GM18873 (cell line): ENCODE data around the gene IQCE.

Experiments
- ATAC-seq: cut with Tn5 transposase; IDR thresholded peaks from one replicate; pipeline ENCODE4 v1.9.1; 2021; ENCODE audit warnings: mild to moderate bottlenecking, moderate library complexity, moderate number of reproducible peaks; ENCODE audit not compliant: unreplicated experiment, low FRiP score

Gene IQCE

DNA sequence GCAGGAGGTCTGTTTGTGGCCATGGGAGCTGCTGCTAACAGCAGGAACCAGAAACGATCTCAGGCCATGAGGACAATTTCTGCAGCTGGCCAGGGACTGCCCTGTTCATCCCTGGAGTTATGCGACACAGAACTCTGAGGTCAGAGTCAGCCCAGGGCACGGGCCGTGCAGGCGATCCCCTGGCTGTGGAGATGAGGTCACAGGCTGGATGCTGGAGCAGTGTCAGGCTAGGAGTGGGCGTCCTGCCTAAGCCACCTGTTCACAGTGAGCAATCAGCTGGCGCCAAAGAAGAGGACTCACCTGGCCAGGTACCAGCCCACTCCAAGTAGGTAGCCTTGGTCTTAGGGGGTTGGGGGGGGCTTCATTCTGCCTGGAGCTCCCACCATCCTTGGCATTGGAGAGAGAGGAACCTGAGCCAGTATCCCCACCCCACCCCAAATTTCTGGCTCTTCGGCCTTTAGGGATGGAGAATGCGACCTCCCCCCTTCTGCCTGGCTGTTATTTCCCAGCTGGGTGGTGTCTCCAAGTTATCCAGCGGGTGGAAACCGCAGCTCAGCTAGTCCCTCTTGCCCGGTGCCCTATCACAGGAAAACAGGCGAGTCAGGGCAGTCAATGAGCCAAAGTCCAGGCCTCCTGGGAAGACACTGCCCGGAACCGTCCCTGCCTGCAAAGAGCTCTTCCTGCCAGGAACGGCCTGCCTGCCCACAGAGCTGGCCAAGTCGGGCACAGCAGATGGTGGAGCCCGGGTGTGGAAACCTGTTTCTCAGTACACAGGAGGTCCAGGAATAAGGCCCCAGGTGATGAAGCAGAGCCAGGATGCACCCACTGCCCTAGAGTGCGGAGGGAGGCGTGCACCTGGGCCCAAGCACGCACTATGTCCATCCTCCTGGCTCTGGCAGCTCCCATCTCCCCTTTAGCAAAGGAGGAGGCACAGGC, 71.2 kb downstream of the IQCE start:
- ATAC-seq, result no peak

DNA sequence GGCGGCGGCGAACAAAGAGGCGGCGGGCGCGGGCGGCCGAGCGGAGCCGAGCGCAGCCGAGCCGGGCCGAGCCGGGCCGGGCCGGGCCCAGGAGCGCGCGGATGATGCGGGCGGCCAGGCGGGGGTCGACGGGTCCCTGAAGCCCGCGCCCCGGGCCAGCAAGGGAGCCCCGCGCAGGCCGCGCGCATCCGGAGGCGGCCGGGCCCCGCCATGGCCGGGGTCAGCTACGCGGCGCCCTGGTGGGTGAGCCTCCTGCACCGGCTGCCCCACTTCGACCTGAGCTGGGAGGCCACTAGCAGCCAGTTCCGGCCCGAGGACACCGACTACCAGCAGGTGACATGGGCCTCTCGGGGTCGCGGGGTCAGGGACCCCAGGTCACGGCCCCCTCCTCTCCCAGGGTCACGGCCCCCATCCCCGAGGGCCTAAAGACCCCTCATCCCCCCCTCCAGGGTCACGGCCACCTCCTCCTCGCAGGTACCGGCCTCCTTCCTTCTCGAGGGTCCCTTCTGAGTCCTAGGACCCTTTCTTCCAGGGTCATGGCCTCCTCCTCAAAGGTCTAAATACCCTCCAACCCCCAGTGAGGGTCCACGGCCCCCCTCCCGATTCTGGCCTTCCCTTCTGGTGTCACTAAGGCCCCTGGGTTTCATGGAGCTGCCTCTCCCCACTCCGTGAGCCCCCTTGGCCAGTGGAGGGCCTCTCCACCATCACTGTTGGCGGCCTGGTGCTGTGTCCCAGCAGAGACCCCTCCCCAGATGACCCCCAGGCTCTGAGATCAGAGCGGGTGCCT, 73.4 kb downstream of the IQCE start, which contains the start of gene TTYH3:
TTYH3 (plus strand) TSS at position 41 of the 787 bp plus-strand sequence; CDS start at position 211, 170 bp downstream.
- ATAC-seq, result peak; percentile 3

DNA sequence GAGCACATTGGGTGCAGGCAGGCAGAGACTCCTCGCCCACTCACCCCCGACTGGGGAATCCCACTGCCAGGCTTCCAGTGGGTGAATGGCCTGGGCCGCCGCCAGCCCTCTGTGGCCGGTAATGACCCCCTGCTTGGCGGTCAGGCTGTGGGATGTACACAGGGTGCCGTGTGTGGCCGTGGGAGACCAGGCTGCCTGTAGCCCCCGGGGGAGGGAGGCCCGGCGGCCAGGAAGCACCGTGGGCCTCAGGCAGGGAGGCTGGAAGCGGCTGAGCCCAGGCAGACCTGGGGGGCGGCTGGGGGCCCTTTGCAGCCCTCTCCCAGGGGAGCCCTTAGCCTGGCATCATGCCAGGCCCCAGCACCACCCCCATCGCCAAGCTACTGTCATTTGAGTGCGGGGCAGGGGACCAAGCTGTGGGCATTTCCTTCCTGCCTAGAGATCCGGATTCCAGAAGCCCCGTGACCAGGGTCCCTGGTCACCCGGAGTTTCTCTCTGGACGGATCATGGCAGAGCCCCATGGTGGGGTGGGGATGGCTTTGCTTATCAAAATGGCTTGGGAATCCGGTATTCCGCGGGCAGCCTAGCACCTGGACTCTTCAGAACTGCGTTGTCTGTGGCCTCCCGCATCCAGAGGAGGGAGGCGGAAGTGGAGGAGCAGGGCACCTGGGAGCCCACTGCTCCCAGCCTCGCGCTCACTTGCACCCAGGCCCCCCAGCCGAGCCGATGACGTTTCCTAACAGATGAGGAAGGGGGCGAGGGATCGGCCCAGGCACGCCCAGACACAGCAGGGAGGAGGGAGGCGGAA, 74.2 kb downstream of the IQCE start:
- ATAC-seq, result no peak

DNA sequence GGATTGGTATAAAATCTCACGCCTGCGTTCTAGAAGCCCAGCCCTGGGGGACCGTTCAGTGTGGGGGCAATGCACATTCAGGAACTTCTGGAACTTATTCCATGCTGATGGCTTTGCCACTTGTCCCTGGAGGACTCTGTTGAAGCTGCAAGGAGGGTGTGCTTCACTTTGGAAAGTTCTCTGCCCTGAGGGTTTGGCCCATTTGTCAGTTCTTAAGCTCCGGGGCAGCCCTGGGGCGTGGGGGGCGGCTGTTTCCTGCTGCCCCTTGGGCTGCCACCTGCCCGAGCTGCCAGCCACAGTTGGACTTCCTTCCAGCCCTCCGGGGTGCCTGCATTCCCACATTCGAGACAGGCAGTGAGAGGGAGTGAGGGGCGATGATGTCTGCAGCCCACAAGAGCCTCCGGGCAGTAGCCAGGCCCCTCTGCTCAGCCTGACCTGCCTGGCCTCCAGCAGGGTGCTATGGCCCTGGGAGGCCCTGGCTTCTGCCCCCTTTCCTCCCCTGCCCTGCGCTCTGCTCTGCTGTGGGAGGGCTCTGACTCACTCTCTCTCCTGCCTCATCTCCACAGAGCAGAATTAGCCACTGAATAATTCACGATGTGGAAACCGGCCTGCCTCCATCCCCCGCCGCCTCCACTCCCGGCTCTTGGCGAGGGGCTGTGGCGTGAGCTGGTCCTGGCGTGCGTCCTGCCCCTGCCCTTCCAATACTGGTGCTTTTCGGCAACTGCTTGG, 74.9 kb downstream of the IQCE start:
- no peak for ATAC-seq

DNA sequence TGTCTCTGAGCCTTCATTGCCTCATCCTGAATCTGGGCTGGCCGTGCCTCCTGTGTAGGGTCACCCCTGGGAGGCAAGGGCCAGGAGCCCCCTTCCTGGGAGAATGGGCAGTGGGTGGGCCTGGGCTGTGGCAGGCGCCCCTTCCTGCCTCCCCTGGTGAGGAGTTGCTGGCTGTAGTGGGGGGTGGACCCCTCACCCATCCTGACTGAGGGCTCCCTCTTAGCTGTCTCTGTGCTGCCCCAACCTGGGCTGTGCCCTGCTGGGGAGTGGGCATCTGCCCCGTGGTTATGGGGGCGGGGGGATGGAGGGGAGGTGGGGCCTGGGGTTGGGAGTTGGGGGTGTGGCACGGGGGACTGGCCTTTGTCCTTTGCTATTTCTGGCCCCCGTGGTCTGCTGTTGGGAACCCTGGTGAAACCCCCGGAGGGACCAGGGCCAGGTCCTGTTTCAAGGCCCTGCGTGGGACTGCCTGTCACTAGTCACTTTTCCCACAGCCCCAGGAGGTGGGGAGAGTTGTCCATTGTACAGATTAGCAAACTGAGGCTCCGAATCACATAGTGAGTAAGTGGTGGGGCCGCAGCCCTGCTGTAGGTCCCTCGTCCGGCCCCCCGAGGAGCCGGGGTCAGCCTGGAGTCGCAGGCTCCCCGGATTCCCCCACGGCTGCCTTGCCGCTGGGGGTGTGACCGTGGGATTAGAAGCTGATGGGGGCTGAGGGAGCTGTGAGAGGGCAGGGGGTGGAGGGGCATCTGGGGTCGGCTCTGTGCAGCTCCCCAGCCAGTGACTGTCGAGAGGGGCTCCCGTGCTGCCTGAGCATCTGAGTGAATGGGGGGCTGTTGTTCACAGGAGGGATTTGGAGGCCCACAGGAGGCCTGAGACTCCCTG, 75.7 kb downstream of the IQCE start:
- ATAC-seq, result no peak

DNA sequence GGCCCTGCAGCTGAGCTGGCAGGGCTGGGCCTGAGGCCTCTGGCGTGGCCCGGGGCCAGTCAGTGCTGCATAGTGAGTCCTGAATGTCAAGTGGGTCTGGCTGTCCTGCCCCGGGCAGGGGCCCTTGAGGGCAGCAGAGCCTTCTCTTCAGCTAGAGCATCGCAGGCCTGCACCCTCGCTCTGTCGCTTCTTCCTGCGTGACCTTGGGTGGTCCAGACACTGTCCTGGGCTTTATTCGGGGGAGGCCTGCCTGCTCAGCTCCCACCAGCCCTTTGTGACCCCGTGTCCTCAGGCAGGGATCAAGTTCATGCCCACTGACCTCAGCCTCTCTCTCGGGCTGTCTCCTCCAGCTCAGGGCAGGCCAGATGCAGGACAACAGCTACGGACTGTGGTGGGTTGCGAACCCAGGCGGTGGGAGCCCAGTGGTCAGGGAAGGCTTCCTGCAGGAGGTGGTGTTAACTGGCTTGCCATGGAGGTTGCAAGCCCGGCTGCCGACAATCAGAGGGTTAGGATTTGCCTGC, 76.4 kb downstream of the IQCE start:
- no peak for ATAC-seq

DNA sequence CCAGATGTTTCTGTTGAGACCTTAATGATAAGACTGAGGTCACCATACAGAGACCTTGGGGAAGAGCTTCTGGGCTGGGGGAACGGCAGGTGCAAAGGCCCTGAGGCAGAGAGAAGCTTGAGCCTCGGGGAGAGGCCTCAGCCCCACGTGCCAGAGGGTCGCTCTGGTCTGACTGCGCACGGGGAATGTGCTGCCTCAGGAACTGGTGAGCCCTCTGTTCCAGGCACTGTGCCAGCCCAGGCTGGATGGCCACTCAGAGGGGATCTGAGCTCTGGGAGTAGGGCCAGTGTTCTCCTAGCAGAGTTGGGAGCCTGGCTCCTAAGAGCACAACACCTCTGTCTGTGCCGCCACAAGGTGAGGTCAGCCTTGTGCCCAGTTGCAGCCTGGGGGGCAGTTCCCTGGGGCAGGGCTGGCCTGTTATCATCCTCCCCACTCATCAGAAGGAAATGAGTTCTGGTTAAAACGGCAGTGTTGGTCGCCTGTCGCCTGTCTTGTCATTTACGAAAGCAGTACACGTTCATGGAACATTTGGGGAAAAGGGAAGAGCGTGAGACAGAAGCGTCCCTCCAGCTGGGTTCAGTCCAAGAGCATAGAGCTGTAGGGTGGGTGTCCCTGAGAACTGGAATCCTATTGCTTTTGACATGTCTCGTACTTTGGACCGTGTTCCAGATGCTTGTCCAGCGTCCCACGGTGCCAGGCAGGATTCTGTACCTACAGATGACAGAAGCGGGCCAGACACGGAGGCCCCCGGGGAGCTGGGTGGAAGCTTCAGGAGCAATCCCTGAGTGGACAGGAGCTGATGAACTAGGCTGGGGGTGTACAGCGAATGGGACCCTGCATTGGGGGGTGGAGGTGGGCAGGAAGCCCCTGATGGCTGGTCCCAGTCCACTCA, 77.3 kb downstream of the IQCE start:
- no peak for ATAC-seq

DNA sequence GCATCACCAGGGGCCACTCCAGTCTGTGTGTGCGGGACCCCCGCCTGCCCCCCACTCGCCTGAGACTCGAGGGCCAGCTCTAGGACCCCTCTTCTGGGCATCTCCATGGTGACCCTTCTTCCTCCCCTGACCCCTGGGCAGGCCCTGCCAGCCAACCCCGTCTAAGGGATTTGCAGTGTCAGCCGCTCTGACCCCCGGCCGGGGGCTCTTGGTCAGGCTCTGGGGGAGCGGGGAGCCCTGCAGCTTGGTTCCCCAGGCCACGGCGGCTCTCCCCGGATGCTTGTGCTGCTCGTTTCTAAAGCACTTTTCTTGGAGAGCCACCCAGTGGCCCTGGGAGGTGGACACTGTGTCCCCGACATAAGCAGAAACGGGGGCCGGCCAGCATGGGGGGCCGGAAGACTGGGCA, 78.3 kb downstream of the IQCE start:
- no peak for ATAC-seq

DNA sequence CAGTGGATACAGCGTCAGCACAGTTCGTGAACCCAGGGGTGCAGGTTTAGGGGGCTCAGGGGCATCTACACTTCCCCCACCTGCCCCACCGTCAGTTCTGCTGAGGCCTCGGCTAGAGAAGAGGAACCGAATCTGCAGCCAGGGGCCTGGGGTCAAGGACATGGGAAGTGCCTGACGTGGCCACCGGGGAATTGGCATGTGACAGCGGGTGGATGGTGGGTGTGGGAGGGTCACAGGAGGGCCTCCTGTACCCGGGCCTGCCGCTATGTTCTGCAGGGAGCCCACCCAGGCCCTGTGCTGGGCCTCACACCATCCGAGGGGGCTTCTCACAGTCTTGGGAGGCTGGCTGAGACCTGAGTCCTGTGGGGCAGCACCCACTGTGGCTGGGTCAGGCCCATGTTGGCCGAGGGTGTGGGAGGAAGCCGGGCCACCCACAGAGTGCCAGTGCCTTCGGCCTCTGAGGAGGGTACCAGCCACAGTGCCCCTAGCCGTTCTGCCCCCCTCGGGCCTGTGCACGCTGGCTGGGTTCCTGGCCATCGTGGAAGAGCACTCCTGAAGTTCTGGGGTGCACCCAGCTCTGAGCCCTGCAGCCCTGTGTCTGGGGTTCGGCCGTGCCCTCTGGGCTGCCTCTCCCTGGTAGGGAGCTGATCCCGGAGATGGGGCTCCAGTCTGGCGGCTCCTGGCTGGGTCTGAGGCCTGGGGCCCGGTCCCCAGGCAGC, 78.9 kb downstream of the IQCE start:
- no peak for ATAC-seq

DNA sequence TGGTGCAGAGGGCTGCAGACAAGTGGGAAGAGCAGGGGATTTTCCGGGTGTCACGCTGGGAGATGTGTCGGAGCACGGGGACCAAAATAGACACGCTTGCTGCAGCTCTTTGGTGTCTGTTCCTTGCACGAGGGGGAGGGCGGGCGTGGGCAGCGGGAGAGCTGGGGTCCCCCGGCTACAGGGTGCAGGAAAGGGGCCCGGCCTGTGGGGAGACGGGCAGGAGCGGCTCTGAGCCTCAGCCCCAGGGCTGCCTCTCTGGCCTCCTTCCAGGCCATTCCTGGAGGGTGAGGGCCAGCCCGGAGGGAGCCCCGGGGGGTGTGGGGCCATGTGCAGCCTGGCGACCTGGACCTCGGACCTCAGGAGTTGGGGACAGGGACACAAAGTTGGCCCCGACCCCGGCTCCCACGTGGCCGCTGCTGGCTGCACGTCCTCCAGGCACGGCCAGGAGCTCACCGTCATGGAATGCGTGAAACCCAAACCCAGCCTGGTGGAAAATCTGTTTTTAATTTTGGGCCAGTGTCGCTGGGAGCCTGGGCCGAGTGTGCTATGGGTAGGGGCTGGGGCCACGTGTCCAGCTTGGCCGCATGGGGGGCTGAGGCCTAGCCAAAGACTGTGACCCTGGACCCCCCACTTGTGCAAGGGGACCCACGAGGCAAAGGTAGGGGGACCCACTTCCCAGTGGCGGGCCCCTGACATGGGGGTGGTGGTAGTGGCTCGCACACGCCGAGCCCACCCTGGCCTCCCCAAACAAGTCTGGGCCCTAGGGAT, 79.6 kb downstream of the IQCE start:
- no peak for ATAC-seq

DNA sequence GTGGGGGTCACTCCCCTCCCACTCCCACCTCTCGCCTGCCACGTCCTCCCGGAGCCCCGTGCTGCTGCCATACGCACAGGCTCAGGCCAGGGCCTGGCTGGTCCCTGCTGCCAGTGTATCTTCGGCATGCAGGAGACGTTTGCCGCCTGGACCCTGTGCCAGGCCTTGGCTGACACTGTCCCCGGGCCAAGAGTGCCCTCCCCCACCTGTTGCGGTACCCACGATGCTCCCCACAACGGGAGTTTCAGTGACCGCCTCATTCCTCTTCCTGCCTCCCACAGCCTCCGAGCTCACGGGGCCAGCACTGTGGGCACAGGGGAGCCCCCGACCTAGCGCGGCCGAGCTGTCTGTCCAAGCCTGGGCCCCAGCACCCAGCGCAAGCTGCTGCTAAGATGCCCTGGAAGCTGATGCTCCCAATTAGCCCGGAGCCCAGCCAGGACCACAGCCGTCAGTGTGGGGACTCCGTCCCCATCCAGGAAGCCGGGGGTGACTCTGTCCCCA, 80.5 kb downstream of the IQCE start:
- ATAC-seq, result no peak

DNA sequence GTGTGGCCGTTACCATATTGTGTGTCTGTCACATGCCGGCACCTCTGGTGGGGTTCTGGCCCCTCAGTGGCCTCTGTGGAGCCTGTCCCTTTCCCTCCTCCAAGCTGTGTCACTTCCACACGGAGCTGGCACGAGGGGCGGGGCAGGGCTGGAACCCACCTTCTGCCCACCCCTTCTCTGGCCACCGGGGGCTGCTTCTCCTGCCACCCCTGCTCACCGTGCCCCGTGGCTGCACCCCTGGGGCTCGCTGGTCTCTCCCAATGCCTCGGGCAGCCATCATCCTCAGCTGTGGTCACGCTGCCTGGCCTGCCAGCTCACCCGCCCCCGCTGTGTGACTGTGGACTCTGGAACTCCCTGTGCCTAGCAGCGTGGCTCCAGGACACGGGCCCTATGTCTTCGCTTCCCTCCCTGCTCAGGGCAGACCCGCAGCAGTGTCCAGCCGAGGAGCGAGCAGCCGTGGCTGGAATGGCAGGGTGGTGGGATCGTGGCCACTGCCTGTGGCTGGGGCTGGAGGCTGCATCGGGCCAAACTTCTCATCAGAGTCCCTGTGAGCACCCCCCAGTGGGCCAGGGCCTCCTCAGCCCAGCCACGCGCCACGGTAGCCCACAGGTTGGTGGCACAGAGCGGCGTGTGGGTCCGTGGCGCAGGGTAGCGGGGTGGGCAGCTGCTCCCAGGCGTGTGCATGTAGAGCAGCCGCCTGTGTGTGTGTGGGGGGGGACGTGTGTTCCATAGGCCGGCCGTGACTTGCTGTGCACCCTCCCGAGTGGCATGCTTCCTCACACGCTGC, 81.1 kb downstream of the IQCE start:
- ATAC-seq, result no peak

DNA sequence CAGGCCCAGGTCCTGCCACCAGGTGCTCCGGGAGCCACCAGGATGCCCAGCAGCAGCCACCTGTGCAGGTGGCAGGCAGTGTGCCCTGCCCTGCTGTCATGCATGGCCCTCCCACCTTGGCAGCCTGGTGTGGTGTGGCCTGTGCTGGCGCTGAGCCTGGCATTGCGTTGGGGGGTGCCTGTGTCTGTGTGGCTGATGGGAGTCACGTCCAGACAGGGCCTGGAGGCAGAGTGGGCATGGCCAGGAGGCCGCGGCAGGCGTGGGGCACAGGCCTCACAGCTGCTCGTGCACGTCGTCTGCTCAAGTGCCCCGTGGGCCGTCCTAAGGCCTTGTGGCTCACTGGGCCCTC, 81.7 kb downstream of the IQCE start:
- ATAC-seq, result no peak

DNA sequence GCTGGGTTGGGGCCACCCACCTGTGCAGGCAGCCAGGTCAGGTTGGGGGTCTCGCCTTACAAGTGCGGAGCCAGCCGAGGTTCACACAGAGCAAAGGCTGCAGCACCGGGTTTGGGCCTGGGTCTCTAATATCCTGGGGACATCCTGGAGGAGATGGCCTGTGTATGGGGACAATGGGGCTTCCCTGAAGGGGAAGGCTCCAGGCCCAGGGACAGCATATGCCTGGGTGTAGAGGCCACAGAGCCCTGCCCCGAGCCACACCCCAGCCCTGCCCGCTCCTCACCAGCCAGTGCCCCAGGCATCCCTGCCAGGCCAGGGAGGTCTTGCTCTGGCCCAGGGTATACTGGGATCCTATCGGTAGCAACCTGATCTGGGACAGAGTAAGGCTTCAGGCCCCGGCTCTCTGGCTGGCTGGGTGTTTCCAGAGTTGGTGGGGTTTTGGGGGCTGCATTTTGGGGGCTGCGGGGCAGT, 82.1 kb downstream of the IQCE start:
- ATAC-seq, result no peak
